SIG-M5 treated with dmso at 0.1 percent for 504 hours (cell line): ENCODE data around the gene AIFM3.
A peak's percentile ranks its signal among the peaks of the same experiment; 100 is the strongest.
"Not testable (repeated sequence)": the region's sequence is repeated elsewhere in the genome, so short reads cannot be mapped to it uniquely, and the experiment has no call there.

Source experiments
- DNase-seq: peaks from one replicate; lab custom pipeline; 2025; ENCODE audit not compliant: unreplicated experiment; lab: John Stamatoyannopoulos, UW

AIFM3 gene

DNA sequence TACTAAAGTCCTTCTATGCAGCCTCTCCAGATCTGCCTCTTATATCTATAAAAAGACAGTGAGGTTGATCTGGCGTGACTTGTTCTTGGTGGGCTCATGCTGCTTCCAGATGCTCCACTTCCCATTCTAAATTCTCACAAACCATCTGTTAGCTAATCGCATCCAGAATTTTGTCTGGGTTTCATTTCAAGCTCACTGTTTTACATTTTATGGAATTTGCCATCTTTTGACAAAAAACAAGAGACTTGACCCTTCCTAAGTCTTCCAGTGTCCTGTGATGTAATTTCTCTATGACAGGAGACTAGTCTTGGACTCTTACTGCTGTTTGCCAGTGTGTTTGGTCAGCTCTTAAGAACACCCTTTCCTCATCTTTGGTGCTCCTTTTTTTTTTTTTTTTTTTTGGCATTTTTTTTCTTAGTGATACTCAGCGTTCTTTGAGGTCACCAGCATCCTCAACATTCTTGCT, 26.8 kb upstream of the AIFM3 start:
- DNase-seq = no peak

GRCh38 chr22:20940904-20941385, 26.1 kb upstream of the AIFM3 start:
- DNase-seq = no peak

- not testable (repeated sequence) for DNase-seq
These were observed 24.7 kb upstream of the AIFM3 start for GRCh38 chr22:20942203-20942902.

DNA sequence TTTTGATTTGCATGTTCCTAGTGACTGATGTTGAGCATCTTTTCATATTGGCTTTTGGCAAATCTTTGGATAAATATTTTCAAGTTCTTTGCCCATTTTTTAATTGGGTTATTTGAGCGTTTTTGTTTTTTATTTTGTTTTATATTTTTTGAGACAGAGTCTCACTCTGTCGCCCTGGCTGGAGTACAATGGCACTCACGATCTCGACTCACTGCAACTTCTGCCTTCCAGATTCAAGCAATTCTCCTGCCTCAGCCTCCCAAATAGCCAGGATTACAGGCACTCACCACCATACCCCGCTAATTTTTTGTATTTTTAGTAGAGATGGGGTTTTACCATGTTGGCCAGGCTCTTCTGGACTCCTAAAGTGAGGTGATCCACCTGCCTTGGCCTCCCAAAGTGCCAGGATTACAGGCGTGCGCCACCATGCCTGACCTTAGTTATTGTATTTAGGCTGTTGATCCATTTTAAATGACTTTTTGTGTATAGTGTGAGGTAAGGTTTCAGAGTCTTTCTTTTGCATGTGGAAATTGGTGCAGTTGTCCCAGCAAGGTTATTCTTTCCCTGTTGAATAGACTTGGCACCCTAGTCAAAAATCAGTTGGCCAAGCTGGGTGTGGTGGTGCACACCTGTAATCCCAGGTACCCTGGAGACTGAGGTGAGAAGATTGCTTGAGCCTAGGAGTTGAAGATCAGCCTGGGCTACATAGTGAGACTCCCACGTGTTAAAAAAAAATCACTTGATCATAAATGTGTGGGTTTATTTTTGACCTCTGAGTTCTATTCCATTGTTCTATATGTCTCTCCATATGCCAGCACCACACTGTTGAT, 23.7 kb upstream of the AIFM3 start:
- no peak for DNase-seq

- DNase-seq = no peak
These were observed 23.0 kb upstream of the AIFM3 start for GRCh38 chr22:20944042-20944441.

DNA sequence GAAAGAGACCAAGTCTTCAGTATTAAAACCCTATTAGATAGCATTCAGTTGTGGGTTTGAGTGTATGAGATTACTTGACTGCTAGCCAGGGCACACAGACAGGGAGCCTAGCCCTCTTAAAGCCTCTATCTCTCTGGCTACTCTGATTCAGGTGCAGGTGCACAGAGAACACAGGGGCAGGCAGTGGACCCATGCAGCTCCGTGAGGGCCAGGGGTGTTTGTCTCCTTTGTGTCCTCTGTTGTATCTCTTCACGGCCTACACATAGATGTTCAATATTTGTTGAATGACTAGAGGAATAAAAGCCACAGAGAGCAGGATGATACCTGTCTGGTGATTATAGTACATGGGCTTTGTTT, 21.5 kb upstream of the AIFM3 start:
- DNase-seq = no peak

GRCh38 chr22:20946080-20946986, 20.7 kb upstream of the AIFM3 start:
- DNase-seq = no peak

GRCh38 chr22:20946991-20947390, 20.1 kb upstream of the AIFM3 start:
- DNase-seq = no peak

DNA sequence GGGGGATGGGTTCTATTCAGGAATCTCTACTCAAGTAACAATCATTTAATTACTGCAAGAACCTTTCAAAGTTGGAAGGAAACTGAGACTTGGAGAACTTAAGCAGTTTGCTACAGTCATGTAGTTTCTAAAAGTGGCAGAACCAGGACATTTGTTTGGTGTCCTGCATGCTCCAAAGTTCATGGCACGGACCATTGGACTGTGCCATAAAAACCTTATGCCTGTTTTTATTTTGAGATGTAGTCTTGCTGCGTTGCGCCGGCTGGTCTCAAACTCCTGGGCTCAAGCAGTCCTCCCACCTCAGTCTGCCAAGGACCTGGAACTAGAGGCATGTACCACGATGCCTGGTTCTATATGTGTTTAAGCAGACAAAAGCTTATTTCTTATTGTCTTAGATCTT, 18.6 kb upstream of the AIFM3 start:
- no peak for DNase-seq

DNA sequence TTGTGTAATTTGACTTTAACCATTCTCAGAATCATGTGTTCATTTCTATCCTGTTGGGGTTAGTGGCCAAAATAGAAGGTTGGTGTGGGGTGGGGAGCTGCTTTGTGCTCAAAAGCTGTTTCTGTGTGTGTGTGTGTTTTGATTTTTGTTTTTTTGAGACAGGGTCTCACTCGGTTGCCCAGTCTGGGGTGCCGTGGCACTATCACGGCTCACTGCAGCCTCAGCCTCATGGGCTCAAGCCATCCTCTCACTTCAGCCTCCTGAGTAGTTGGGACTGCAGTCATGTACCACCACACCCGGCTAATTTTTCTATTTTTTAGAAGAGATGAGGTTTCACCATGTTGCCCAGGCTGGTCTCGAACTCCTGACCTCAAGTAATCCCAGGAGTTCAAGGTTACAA, 18.1 kb upstream of the AIFM3 start:
- DNase-seq = no peak

DNA sequence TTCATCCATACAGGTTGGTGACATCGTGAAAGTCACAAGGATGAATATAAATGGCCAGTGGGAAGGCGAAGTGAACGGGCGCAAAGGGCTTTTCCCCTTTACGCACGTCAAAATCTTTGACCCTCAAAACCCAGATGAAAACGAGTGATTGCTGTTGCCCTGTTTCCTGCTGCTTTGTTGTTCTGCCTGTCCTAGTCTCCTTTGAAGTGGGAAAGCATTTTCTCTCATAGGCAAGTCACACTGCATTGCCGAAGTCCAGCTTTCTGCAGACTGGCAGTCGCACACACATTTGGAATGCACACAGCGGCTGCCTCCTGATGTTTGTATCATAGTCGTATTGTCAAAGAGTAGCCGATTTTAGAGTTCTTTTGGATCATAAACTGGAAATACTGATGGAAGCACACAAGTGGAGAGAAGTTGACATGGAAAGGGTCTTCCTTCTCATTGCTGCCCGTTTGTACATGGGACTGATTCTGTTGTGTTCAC, 17.3 kb upstream of the AIFM3 start:
- no peak for DNase-seq

- no peak for DNase-seq
These were observed 15.7 kb upstream of the AIFM3 start for GRCh38 chr22:20951151-20951931.

DNA sequence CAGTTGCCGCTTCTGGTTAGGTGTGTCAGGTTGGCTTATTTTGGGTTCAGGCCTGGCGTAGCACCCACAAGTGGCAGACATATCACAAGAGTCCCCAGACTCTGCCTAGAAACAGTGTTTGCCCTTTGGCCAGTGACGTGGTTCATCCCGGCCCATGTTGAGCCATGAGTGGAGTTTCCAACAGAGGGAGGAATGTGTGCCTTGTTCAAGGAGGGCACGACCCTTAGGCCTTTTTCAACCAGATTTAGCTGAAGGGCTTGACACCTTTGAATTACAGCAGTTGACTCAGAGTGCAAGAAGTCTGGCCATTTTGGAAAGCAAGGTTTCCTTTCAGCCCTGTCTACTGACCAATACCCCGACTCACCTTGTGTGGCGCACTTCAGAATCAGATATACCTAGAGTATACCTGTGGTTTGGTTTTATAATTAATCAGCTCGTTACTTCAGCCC, 15.1 kb upstream of the AIFM3 start:
- DNase-seq = no peak

GRCh38 chr22:20952544-20953341, 14.3 kb upstream of the AIFM3 start:
- no peak for DNase-seq

DNA sequence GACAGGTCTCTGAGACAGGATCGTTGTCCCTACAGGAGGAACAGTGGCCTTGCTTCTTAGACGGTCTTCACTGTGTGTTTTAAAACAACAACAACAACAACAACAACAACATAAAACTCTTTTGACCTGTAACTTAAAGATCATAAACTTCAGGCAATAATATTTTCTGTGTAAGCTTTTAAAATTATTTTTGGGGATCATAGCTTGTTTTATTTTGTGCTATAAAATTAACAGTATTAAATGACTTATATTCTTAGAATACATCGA, 13.8 kb upstream of the AIFM3 start:
- no peak for DNase-seq

GRCh38 chr22:20953668-20954500, 13.2 kb upstream of the AIFM3 start:
- DNase-seq = peak; percentile 85

DNA sequence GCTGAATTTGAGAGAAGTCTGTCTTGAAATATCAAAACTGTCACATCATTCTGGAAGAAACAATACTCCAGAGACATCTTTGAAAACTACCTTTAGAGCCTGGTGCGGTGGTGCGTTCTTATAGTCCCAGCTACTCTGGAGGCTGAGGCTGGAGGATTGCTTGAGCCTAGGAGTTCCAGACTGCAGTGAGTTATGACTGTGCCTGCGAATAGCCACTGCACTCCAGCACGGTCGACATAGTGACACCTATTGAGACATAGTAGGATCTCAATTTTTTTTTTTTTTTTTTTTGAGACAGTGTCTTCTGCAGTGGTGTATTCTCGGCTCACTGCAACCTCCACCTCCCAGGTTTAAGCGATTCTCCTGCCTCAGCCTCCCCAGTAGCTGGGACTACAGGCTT, 11.5 kb upstream of the AIFM3 start:
- DNase-seq = no peak

DNA sequence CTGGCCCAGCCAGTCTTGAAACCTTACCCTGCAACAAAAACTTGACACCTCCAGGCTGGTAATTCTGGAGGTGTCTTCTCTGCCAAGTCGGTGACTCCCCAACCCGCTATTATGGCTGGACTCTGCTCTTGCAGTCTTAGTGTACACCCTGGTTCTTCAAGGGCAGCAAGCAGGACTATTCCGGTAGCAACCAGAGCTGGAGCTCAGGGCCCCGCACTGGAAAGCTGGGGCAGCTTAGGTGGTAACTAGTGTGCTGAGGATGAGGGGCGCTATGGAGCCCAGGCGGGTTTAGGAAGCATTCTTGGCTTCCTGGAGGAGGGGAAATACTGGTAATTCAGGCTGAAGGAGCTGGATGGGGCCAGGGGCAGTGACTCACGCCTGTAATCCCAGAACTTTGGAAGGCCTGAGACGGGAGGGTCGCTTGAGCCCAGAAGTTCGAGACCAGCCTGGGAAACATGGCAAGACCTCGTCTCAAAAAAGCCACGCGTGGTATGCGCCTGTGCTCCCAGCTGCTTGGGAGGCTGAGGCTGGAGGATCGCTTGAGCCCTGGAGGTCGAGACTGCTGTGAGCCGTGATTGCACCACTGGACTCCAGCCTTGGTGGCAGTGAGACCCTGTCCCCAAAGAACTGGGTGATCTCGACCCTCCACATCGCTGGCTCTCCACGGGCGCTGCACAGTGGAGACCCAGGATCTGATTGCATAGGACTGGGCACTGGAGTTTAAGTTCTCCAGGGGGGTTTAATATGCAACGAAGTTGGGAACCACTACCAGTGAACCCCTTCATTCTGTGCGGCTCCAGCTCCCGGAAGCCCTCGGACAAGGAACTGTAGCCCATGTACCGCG, 10.6 kb upstream of the AIFM3 start:
- DNase-seq = peak; percentile 26
